Liver (tissue), 3 donors: ENCODE measurements around the gene ETS1.

ENCODE experiments used
- CTCF ChIP-seq: fragments of 150-350 bp; IDR thresholded peaks from 2 replicates; pipeline ENCODE4 v1.5.1; 2017; ENCODE audit warnings: improper control_type of control experiment, low read depth, low read length; ENCODE audit not compliant: missing input control
- EGR1 ChIP-seq, 2 donors: IDR thresholded peaks; 2 replicates each; pipeline ENCODE4 v1.6.1; 2016 to 2018; ENCODE audit warnings: antibody characterized with exemption in 2 of 2, low read depth in 2 of 2
- FOXA1 ChIP-seq: IDR thresholded peaks from 2 replicates; pipeline ENCODE4 v1.6.1; 2016; ENCODE audit warnings: antibody characterized with exemption
- FOXA2 ChIP-seq: IDR thresholded peaks from 2 replicates; pipeline ENCODE4 v1.6.1; 2016; ENCODE audit warnings: antibody characterized with exemption
- GABPA ChIP-seq, 2 donors: IDR thresholded peaks in 1 of 2; conservative IDR thresholded peaks in 1 of 2; 2 replicates each; pipeline ENCODE4 v1.6.1; 2016; ENCODE audit warnings: antibody characterized with exemption in 2 of 2, mild to moderate bottlenecking in 1 of 2, moderate library complexity in 1 of 2
- RAD21 ChIP-seq, 2 donors: IDR thresholded peaks; 2 replicates each; pipeline ENCODE4 v1.6.1; 2016; ENCODE audit warnings: antibody characterized with exemption in 2 of 2, mild to moderate bottlenecking in 2 of 2
- REST ChIP-seq: IDR thresholded peaks from 2 replicates; pipeline ENCODE4 v1.6.1; 2016; ENCODE audit warnings: antibody characterized with exemption, mild to moderate bottlenecking
- SP1 ChIP-seq: IDR thresholded peaks from 2 replicates; pipeline ENCODE4 v1.6.1; 2018; ENCODE audit warnings: antibody characterized with exemption, mild to moderate bottlenecking
- YY1 ChIP-seq: IDR thresholded peaks from 2 replicates; pipeline ENCODE4 v1.6.1; 2016; ENCODE audit warnings: antibody characterized with exemption, mild to moderate bottlenecking
- ZBTB33 ChIP-seq: IDR thresholded peaks from 2 replicates; pipeline ENCODE4 v1.6.1; 2016; ENCODE audit warnings: antibody characterized with exemption
- donor health status: healthy.
- donor health status: healthy.

- TF ChIP-seq CTCF (no peak), SP1 (no peak), ZBTB33 (no peak), RAD21 (IDR thresholded peaks at IDR 0.05) (no peak), FOXA1 (no peak), EGR1 (IDR thresholded peaks at IDR 0.05; ENCODE audit: low read depth in 2 of 2) (no peak), GABPA (IDR thresholded peaks at IDR 0.05 in 1 of 2, conservative IDR thresholded peaks at IDR 0.05 in 1 of 2) (no peak), FOXA2 (no peak), YY1 (no peak), REST (no peak)
Observed at GRCh38 chr11:128415539-128415938, 171.8 kb downstream of the ETS1 start.
